GM13977 (cell line): ENCODE results near the gene THAP12.

Experiments
- DNase-seq: peaks from one replicate; pipeline ENCODE4 v3.0.0; 2012; ENCODE audit warnings: low spot score
- in situ Hi-C: fragments of 300-500 bp; cut with MboI; formaldehyde crosslinking; loops from one replicate; pipeline ENCODE4 v1.12.0; 2022; ENCODE audit warnings: low sequenced_read_pairs, low pct_unique_long_range_greater_than_20kb, mixed read lengths, inconsistent platforms; ENCODE audit not compliant: unreplicated experiment
- TF ChIP-seq, protein P1 (sequence below): IDR thresholded peaks from 2 replicates; pipeline ENCODE4 v1.5.1; 2012; ENCODE audit warnings: mild to moderate bottlenecking, control low read depth; ENCODE audit not compliant: insufficient read depth; ENCODE audit errors: extremely low read depth, missing control alignments

Gene THAP12

DNA sequence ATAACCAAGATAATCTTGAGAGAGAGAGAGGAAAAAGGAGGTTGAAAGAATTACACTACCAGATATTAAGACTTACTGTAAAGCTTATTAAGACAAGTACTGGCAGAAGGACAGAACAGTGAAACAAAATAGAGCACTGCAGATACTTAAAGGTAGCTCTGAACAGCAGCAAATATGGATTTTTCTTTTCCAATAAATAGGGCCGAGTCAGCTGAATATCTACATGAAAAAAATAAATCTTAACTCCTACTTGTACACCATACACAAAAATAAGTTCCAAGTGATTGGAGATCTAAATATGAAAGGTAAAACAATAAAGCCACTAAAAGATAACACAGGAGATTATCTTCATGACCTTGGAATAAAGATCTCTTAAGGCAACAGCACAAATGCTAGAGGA, 12.4 kb downstream of the THAP12 start:
- DNase-seq = no peak
- in situ Hi-C loops = no loop called here
- TF ChIP-seq, protein P1, sequence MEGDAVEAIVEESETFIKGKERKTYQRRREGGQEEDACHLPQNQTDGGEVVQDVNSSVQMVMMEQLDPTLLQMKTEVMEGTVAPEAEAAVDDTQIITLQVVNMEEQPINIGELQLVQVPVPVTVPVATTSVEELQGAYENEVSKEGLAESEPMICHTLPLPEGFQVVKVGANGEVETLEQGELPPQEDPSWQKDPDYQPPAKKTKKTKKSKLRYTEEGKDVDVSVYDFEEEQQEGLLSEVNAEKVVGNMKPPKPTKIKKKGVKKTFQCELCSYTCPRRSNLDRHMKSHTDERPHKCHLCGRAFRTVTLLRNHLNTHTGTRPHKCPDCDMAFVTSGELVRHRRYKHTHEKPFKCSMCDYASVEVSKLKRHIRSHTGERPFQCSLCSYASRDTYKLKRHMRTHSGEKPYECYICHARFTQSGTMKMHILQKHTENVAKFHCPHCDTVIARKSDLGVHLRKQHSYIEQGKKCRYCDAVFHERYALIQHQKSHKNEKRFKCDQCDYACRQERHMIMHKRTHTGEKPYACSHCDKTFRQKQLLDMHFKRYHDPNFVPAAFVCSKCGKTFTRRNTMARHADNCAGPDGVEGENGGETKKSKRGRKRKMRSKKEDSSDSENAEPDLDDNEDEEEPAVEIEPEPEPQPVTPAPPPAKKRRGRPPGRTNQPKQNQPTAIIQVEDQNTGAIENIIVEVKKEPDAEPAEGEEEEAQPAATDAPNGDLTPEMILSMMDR = no peak

DNA sequence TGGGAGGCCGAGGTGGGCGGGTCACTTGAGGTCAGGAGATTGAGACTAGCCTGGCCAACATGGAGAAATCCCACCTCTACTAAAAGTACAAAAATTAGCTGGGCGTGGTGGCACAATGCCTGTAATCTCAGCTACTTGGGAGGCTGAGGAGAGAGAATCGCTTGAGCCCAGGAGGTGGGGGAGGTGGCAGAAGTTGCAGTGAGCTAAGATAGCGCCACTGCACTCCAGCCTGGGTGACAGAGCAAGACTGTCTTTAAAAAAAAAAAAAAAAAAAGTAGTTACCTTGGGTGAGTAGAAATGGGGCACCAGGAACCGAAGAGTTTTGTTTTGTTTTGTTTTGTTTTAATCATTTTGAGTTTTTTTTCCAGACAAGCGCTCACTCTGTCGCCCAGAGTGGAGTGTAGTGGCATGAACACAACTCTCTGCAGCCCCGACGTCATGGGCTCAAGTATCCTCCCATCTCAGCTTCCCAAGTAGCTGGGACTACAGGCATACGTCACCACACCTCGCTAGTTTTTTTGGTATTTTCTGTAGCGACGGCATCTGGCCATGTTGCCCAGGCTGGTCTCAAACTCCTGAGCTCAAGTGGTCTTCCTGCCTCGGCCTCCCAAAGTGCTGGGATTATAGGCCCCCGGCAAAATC, 15.8 kb downstream of the THAP12 start:
- DNase-seq = no peak
- in situ Hi-C loops = no loop called here
- TF ChIP-seq, protein P1 = no peak

DNA sequence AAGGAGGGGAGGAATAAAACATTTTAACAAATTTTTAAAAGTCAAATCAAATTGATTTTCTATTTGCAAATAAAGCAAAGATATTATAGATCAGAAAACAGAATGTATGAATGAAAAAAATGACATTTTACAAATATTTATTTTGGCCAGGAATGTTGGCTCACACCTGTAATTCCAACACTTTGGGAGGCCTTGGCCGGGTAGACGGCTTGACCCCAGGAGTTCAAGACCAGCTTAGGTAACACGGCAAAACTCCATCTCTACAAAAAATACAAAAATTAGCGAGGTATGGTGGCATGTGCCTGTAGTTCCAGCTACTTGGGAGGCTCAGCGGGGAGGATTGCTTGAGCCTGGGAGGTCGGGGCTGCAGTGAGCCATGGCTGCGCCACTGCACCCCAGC, 18.2 kb downstream of the THAP12 start:
- DNase-seq = no peak
- in situ Hi-C loops = no loop called here
- TF ChIP-seq, protein P1 = no peak

DNA sequence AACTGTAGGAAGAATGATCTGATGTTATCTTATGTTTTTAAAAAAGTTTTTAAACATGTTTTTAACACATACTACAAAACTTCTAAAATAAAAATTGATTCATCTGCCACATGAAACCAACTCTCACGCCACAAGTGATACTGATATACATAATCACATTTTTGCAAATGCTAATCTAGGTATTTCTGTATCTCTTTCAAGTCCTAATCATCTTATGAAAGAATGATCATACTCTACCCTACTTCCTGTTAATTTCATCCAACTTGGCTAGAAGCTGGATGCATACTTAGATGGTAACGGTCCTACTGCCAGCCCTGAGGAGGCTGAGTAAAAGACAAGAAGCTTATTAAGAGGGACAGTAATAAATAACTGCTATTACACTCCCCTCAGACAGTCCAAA, 19.2 kb downstream of the THAP12 start:
- in situ Hi-C loops = no loop called here

DNA sequence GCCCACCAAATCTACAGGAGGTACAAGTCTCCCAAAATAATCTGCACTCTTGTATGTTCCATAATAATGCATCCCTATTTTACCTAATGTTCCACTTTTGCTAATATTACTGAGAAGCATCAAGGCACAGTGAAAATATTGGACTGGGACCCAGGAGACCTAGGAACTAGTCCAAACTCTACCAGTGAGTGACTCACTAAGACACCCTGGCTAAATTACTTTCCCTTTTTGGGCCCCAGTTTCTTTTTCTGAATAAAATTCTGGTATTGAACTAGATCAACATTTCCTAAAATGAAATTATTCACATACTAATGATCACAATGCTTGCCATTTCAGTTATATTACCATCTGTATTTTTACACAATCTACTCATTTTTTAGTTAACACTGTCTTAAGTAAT, 19.6 kb downstream of the THAP12 start:
- DNase-seq = no peak
- in situ Hi-C loops = no loop called here
- TF ChIP-seq, protein P1 = no peak

More for the DNA sequence above, 19.2 kb downstream of the THAP12 start:
- DNase-seq = no peak
- TF ChIP-seq, protein P1 = no peak

DNA sequence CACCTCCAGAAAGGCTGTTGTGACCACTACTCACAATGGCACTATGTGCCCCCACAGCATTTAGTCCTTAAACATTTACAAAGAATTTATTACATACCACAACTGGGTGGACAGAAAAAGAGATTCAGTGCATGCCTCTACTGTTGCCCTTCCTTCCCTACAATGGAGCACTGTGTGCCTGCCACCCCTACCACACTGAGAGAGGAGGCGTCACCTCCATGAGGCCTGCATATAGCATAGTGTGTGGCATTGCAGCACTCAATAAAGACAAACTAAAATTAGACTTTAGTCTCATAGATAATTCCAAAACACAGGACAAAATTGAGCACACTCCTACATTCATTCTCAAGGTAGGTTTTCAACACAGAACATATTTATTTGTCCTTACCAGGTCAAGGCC, 25.8 kb downstream of the THAP12 start:
- no peak for DNase-seq
- TF ChIP-seq, protein P1 = no peak
- in situ Hi-C loops = no loop called here
